Measurements from ENCODE around the gene CLOCK. TPM values are rescaled to one million over a fixed set of nuclear protein-coding genes. Genes with fewer than 3 reads are reported as not detected.

The CLOCK gene
- total RNA-seq, 1 experiment from 2014 or later, result 9.5 TPM

DNA sequence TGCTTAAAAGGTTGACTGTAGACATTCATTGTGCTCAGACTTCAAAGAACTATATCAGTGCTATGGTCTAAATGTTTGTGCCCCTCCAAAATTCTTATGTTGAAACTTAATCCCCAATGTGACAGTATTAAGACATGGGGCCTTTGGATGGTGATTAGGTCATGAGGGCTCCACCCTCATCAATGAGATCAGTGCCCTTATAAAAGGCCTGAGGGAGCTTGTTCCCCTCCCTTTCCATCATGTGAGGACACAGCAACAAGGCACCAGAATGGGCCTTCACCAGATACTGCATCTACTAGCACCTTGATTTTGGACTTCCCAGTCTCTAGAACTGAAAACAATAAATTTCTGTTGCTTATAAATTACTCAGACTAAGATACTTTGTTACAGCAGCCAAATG is 28.3 kb downstream of the CLOCK start:
- H3K27me3 ChIP-seq (replicated peaks; ENCODE audit: control insufficient read depth, insufficient read depth, low read length), result no peaks in the 10 kb centered on the region
- BruUV-seq (replicated peaks), result no TSS peak
- Mint-ChIP-seq H3K4me3 (ENCODE audit: unreplicated experiment) (no peak overlapping the region), H3K4me1 (ENCODE audit: low read depth, unreplicated experiment) (peaks cover 14% of the 10 kb centered on the region), H3K9me3 (ENCODE audit: unreplicated experiment) (peaks cover 9% of the 10 kb centered on the region), H3K27ac (ENCODE audit: unreplicated experiment) (no peak overlapping the region), H3K27me3 (ENCODE audit: insufficient read depth, unreplicated experiment) (no peaks in the 10 kb centered on the region), H3K36me3 (ENCODE audit: insufficient read depth, unreplicated experiment) (no peaks in the 10 kb centered on the region)
- TF ChIP-seq, protein P1, sequence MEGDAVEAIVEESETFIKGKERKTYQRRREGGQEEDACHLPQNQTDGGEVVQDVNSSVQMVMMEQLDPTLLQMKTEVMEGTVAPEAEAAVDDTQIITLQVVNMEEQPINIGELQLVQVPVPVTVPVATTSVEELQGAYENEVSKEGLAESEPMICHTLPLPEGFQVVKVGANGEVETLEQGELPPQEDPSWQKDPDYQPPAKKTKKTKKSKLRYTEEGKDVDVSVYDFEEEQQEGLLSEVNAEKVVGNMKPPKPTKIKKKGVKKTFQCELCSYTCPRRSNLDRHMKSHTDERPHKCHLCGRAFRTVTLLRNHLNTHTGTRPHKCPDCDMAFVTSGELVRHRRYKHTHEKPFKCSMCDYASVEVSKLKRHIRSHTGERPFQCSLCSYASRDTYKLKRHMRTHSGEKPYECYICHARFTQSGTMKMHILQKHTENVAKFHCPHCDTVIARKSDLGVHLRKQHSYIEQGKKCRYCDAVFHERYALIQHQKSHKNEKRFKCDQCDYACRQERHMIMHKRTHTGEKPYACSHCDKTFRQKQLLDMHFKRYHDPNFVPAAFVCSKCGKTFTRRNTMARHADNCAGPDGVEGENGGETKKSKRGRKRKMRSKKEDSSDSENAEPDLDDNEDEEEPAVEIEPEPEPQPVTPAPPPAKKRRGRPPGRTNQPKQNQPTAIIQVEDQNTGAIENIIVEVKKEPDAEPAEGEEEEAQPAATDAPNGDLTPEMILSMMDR (IDR thresholded peaks at IDR 0.05; ENCODE audit: insufficient read depth in 1 of 2, low read depth in 1 of 2, low read length in 1 of 2, severe bottlenecking in 1 of 2, unreplicated experiment in 1 of 2), result no peak
- H3K4me3 ChIP-seq (ENCODE audit: low read depth, low read length), result no peak overlapping the region
- CTCF ChIA-PET, result no interaction called here
- DNase-seq, result no peak
- intact Hi-C loops (cut with micrococcal nuclease; ENCODE audit: unreplicated experiment), result no loop called here
- POLR2A ChIA-PET, result no interaction called here
- H3K4me1 ChIP-seq, result no peaks in the 10 kb centered on the region
- no peaks in the 10 kb centered on the region for H3K36me3 ChIP-seq (ENCODE audit: control insufficient read depth, insufficient read depth, low read length)
- H3K9me3 ChIP-seq, result no peaks in the 10 kb centered on the region

DNA sequence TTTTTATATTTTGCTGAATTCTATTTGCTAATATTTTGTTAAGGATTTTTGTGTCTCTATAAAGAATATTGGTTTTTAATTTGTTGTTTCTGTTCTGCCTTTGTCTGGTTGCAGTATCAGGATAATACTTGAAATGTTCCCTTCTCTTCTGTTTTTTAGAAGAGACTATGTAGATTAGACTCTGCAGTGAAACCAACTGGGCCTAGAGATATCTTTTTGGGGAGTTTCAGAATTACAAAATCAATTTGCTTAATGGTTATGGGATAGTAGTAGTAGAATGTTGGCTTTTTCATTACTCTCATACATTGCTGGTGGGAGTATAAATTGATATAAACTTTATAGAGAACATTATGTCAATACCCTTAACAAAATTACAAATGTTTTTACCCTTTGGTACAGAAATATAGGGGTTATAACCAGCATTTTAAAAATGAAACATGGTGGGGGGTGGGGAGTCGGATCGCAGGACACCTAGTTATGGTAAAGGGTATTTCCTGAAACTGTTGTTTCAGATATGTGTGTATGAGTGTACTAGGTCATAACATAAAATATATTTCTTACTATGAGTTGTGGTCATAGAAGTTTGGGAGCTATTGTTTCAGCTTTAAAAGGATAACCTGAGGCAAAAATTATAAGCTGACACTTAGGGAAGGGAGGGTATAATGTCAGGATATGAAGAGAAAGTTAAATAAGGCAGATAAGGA is 29.0 kb downstream of the CLOCK start:
- Histone ChIP-seq H3K36me3 (ENCODE audit: control insufficient read depth, insufficient read depth, low read length) (no peaks in the 10 kb centered on the region), H3K4me3 (ENCODE audit: low read depth, low read length) (no peak overlapping the region), H3K27me3 (replicated peaks; ENCODE audit: control insufficient read depth, insufficient read depth, low read length) (no peaks in the 10 kb centered on the region), H3K9me3 (no peaks in the 10 kb centered on the region), H3K4me1 (no peaks in the 10 kb centered on the region)
- Mint-ChIP-seq H3K27me3 (ENCODE audit: insufficient read depth, unreplicated experiment) (no peaks in the 10 kb centered on the region), H3K4me3 (ENCODE audit: unreplicated experiment) (no peak overlapping the region), H3K9me3 (ENCODE audit: unreplicated experiment) (peaks cover 9% of the 10 kb centered on the region), H3K4me1 (ENCODE audit: low read depth, unreplicated experiment) (peaks cover 14% of the 10 kb centered on the region), H3K27ac (ENCODE audit: unreplicated experiment) (no peak overlapping the region), H3K36me3 (ENCODE audit: insufficient read depth, unreplicated experiment) (no peaks in the 10 kb centered on the region)
- intact Hi-C loops (cut with micrococcal nuclease; ENCODE audit: unreplicated experiment), result no loop called here
- BruUV-seq (replicated peaks), result no TSS peak
- no peak for DNase-seq
- ChIA-PET CTCF (no interaction called here), POLR2A (no interaction called here)
- TF ChIP-seq, protein P1 (IDR thresholded peaks at IDR 0.05; ENCODE audit: insufficient read depth in 1 of 2, low read depth in 1 of 2, low read length in 1 of 2, severe bottlenecking in 1 of 2, unreplicated experiment in 1 of 2), result no peak

DNA sequence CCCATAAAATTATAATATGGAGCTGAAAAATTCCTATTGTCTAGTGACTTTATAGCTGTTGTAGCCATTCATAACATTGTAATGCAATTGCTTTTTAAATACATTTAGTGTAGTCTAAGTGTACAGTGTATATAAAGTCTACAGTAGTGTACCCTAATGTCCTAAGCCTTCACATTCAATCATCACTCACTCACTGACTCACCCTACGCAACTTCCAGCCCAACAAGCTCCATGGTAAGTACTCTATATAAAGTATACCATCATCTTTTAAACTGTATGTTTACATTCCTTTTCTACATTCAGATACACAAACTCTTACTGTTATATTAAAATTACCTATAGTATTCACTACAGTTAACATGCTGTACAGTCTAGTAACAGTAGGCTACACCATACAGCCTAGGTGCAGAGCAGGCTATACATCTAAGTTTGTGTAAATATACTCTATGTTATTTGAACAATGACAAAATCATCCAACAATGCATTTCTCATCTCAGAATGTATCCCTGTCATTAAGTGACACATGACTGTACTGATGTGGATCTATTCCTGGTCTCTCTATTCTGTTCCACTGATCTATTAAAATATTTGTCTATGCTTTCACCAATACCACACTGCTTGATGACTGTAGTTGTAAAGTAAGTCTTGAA is 33.7 kb downstream of the CLOCK start:
- Mint-ChIP-seq H3K4me3 (ENCODE audit: unreplicated experiment) (no peak overlapping the region), H3K9me3 (ENCODE audit: unreplicated experiment) (peaks cover 6% of the 10 kb centered on the region), H3K27ac (ENCODE audit: unreplicated experiment) (no peak overlapping the region), H3K27me3 (ENCODE audit: insufficient read depth, unreplicated experiment) (no peaks in the 10 kb centered on the region), H3K4me1 (ENCODE audit: low read depth, unreplicated experiment) (peaks cover 11% of the 10 kb centered on the region), H3K36me3 (ENCODE audit: insufficient read depth, unreplicated experiment) (no peaks in the 10 kb centered on the region)
- ChIA-PET POLR2A (no interaction called here), CTCF (no interaction called here)
- Histone ChIP-seq H3K4me1 (no peaks in the 10 kb centered on the region), H3K36me3 (ENCODE audit: control insufficient read depth, insufficient read depth, low read length) (no peaks in the 10 kb centered on the region), H3K9me3 (no peaks in the 10 kb centered on the region), H3K27me3 (replicated peaks; ENCODE audit: control insufficient read depth, insufficient read depth, low read length) (no peaks in the 10 kb centered on the region), H3K4me3 (ENCODE audit: low read depth, low read length) (no peak overlapping the region)
- BruUV-seq (replicated peaks), result no TSS peak
- intact Hi-C loops (cut with micrococcal nuclease; ENCODE audit: unreplicated experiment), result no loop called here
- DNase-seq, result no peak
- TF ChIP-seq, protein P1 (IDR thresholded peaks at IDR 0.05; ENCODE audit: insufficient read depth in 1 of 2, low read depth in 1 of 2, low read length in 1 of 2, severe bottlenecking in 1 of 2, unreplicated experiment in 1 of 2), result no peak
